ENCODE data around the gene KLHL3.

The KLHL3 gene

DNA sequence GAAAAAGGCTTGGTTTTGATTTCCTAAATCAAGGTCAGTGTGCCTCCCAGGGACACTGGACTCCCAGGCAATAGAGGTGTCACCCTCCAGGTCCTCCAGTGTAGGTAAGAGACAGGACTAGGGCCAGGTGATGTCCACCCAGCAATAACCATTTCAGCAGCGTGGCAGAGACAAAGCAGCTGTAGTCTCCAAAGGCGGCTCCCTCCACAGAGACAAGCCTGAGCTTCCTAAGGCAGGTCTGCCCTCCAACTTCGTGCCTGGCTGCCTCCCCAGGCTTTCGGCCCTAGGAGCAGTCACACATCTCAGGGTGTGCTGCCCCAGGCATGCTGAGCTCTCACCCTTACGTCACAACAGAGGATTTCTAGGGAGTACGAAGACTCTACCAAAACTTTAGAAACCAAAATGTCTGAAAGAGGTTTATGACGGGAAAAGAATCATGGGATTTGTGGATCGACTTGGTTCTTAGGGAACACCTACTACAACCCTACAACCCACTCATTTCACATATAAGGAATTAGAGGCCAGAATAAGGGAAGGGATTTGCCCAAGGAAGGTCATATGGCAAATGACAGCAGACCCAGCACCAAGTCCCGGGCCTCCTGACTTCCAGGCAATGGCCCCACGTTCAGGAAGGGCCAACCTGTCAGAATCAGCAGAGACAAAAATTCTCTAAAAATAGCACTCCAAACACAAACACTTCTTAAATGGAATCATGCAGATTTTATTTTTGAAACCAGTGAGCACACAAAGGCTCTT is 105.5 kb downstream of the KLHL3 start:
- no peak for DNase-seq

DNA sequence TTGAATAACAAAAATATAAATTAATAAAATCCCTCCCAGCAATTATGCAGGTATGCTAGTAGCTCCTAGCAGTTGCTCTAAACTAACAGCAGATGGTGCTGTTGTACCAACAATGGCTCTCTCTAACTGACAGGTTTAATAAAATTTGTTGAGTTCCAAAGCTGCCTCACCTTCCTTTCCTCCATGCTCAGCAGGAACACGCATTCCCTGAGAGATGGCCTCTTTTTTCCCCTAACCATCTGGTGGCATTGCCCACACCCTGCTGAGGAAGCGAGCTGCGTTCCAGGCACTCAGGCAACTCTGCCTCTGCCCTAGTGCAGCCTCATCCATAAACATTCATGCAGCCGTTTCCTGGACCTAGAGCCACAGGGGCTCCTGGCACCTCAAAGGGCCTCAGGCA is 106.2 kb downstream of the KLHL3 start:
- peak; percentile 65 for DNase-seq

DNA sequence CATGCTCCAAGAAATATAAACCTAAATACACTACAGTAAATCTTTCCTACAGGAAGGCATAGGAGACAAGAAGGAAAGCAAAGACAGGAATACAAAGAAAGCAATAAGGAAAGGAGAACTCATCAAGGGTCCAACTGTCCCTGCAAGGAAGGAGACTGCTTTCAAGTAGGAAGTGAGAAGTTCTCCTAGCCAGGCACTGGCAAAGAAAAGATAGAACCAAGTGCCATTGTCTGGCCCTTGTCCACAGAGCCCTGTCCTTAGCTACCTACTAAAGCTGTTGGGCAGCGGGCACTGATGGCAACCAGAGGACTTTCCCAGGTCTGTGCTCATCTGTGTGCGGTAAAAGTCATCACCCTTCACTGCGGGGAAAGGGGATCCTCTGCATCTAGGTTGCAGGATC is 108.2 kb downstream of the KLHL3 start:
- no peak for DNase-seq

DNA sequence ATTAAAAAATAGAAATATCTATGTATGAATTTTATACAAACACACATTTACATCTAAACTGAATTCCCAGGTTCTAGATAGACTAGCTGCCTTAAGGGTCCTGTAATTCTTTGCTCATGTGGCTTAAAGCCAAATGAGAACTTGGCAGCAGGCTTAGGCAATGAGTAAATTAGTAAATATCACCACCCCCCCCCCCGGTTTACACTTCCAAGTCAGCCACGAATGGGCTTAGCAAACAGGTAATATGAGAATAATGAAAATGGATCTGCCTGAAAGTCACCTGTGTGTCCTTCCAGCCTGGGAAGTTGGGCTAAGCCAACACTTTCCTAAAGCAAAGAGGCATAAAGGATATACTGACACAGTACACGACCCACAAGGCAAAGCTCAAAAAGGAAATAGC is 108.6 kb downstream of the KLHL3 start:
- no peak for DNase-seq

DNA sequence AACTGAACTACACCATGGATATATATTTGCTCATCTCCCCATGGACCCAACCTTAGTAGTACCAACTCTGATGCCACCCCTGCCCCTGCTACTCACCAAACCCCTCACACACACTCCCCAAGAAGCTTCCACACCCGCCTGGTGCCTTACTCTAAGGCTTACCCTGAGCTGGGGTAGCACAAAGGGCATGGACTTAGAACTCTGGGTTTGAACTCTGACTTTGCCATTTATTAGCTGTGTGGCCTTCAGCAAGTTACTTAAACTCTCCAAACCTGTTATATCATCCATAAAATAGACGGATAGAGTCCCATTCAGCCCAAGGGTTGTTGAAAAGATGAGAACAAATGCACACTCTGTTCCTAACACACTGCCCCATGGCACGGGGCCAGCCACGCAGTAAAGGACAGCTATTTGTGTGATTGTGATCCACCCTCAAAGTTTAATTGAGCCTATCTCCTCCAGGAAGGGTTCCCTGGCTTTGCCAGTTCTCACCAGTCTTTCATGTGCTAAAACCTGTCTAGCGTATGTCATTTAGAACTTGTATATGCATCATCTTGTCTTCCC is 111.0 kb downstream of the KLHL3 start:
- DNase-seq: no peak

DNA sequence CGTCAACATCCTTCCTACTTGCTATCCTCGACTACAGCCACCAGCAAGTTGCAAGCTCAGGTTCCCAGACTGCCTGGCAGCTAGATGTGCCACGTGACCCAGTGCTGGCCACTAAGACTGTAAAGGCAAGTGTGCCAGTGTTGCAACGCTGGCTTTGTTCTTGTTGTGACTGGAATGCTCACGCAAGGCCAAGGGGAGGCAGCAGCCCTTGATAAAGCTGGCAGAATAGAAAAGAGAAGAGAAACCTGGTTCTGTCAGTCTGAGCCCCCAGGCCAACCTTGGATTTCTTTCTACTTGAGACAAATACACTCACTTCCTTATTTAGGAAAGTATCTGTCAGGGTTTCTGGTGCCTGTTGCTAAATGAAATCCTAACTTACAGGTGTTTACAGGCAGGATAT is 113.0 kb downstream of the KLHL3 start:
- DNase-seq: no peak

DNA sequence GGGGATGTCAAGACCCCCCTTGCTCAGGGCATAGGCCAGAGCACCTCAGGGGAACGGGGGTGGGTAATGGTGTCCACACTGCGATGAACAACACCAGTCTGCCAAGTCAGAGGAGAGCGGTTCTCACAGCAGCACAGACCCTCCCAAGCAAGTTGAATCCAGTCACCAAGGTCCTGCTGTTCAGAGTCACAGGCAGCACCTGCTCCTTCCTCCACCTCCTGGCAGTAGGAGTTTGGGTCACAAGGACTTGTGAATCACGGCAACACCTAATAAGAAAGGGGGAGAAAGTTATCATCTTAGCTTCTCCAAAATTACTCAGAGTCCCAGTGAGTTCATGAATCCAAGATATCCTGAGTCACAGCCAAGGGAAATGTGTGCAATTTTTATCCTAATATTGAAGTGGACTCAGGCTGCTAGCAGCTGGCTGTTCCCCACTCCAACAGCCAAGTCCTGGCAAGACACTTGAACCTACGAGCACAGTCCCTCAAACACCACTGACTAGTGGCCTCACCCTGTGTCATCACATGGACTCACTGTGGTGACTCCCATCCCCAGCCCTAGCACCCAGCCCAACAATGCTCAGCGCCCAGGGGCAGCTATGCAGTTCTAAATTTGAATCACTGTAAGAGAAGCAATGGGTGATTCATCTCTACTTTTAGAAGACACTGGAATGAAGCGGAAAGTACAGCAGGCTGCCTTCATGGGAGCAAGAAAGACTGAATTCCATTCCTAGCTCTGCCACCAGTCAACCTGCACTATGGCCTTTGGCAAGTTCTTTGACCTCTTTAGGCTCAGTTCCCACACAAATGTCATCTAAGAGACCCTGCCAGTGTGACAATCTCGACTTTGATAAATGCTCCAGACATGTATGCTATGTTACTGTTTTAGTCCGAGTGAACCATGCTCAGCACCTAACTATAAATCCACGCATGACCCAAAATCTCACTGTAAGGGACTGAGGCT is 113.7 kb downstream of the KLHL3 start:
- peak; percentile 47 for DNase-seq

DNA sequence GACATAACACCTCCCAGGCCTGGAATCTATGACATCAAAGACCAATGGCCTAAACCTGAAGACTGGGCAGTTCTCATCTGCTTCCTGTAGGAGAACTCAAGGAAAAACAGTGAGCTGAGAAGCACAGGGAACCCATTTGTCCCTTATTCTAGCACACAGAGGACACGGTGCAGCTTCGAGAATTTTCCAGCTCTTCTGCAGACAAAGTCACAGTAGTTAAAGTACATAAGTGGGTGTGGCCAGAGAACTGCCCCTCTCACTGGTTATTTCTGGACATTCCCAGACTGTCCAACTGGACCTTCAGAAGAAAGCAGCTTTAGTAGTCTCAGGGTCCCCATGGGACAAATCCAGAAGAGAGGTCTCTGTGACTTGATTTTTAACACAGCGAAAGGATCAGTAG is 114.6 kb downstream of the KLHL3 start:
- DNase-seq: no peak

DNA sequence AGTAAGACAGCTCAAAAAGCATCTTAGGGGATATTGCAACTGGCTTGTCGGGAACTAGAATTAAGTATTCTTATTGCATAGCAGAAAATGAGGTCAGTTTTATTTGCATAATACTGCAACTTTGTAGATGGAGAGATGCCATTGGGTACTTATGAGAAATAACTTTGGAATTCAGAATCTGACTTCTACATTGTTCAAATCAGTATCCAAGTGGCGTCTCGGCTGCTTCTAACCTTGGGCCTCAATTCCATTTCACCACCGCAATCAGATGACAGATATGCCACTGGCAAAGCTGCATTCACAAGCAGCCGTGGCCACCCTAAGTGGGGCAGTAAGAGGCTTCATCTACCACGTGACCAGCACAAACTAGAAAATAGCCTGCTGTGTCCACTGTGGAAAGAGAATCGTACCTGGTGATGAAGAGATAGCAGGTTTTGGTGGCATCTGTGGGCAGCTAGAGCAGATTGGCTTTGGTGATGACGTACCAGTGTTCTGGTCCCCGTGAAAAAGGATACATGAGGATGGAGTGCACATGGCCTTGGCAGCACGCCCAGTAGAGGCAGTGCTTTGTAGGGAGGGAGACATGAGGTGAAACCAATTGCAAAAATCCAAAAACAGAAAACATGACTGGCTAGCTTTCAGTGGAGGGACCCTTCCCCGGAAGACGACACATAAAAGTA is 116.6 kb downstream of the KLHL3 start:
- peak; percentile 88 for DNase-seq

DNA sequence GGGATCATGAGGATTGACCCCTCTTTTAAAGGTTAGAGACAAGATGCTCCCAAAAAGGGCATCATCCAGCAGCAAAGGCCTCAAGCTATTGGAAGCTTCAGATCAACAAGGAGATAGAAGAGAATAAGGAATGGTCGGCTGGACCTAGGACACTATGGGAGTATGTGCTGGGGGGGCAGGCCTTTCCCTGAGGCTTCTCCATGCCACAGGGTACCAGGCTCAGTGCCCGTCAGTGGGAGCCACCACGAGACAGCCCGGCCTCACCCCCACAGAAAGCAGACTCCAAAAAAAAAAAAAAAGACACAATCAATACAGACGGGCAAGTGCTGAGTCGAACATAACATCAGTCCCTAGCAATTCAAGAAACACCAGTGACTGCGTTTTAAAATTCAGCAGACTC is 117.4 kb downstream of the KLHL3 start:
- DNase-seq: no peak

DNA sequence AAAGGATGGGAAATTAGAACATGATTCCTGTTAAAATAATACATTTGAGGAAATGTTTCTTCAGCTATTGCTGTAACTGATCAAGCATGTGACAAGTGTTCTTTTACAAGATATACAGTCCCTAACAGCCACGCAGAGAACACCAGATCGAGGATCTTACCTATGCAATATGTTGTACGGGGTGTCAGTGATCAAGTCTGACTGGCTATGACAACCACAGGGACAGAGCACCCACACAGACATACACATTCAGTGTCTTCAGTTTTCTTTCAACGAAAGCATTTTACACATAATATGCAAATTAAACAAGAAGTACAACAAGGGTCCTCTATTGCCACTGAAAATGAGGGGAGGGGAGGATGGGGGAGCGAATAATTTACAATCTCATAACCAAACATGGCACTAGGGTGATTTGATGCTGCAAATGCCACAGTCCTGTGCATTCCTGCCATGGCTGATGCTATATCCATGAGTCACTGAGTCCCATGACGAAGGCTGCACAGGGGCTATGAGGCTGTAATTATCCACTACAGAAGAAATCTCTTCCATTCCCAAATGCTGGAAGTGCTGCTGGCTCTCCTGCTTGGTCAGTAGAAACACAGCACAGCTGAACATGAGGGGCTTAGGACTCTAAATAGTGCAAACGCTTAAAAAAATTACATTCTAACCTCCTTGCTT is 118.2 kb downstream of the KLHL3 start:
- DNase-seq: peak; percentile 52

DNA sequence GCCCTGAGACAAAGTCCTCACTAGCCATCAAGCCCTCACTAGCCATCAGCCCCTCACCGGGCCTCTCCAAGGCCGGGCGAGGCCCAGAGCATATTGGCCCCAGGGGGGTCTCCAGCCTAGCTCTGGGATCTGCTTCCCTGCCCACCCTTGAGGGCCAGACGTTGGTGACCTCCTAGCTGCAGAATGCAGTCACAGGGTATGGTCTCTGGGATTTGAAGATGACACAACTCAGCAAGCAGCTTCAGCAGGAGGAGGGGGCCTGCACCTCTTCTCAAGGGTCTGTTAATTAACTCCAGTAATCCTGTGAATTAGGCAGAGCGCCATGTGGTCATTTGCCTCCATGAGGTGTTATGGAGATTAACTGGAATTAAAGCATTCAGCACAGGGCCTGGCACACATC is 119.8 kb downstream of the KLHL3 start:
- no peak for DNase-seq

DNA sequence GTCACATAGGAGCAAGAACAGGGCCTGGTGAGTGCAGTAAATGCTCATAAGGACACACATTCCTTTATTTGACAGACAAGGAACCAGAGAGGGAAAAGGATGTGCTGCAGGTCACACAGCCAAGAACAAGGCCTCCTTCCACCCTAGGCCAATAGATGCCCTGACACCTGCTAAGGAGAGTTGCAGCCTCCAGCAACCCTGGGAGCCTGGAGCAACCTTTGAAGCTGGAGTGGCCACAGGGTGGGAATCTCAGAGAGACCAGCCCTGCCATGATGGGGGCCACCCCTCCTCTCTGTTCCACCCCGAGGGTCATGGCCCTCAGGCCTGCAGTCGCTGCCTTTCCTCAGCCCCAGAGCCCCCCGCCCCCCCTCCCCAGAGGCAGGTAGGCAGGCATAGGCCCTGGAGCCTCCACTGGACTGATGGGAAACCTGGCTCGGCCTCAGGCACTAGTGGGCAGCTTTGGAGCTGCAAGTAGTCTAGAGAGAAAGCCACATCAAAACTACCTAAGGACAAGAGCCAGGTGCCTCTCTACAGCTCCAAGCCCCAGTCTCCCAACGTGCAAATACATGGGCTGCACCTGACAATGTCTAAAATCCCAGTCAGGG is 120.6 kb downstream of the KLHL3 start:
- DNase-seq: no peak

DNA sequence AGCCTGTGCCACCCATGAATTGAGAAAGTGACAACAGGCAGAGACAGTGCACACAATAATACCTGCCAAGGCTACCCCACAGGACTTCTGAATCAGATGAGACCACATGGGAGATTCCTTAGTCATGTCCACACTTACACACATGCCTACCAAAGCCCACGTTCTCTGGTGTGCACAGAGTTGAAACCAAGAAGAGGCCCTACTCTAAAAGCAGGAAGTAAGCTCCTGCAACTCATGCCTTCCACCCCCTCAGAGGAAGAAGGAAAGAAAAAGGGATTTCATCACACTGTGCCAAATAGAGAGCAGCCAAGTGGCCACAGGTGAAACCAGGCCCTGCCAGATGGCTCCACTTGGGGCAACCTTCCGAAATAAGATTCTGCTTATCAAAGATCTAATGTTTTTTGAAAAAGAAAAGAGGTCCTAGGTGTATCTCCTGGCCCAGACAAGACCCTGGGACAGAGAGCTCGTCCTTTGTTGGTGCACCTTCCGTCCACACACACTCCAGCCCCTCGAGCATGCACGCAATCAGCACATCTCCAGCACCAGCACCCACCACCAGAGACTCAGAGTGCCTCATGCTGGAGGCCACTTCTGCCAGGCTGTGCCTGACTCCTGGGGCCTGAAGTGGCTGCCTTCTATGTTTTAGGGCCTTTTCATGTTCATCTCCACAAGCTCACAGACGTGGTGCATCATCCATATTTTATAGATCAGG is 122.2 kb downstream of the KLHL3 start:
- DNase-seq: no peak

DNA sequence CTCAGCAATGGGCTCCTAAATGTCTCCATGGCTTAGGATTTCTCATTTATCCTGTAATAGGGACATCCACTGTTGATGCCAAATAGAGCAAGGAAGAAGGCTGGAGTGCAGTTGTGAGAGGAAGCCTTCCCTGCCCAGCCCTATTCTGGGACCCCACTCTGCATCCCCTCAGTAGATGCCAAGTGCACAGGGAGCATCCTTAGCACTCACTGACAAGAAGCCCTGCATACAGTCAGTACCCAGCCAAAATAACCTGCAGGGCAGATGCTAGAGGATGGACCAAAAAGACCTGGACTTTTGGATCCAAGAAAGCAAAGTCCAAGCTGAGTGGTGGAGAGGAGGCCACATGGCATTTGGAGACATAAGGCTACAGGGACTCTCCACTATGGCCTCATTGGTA is 123.3 kb downstream of the KLHL3 start:
- DNase-seq: no peak

DNA sequence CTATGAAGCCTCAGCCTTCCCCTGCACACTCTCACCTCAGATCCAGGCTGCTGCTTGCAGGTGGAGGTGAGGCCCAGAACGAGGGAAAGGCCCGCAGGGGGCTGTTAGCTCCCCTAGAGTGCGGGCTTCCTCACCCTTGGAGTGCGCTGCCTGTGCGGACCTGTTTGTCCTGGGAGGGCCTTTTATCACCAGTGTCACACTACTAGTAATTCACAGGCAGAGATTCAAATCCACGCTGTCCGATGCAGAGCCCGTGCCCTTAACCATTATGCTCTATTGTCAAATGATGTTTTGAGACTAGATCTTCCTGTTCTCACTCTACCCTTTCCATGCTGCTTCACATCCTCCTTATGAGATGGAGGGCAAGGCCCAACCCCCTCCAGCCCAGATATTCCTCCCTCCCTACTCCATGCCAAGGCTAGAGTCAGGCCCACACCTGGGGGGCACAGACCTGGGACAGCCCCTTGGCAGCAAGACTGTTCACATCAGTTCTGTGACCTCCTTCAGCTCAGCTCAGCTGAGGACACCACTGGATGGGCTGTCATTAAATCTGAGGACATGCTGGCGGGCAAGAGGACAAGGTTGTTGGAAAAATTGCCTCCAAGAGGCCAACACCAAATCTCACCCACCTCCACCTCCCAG is 124.0 kb downstream of the KLHL3 start:
- no peak for DNase-seq

DNA sequence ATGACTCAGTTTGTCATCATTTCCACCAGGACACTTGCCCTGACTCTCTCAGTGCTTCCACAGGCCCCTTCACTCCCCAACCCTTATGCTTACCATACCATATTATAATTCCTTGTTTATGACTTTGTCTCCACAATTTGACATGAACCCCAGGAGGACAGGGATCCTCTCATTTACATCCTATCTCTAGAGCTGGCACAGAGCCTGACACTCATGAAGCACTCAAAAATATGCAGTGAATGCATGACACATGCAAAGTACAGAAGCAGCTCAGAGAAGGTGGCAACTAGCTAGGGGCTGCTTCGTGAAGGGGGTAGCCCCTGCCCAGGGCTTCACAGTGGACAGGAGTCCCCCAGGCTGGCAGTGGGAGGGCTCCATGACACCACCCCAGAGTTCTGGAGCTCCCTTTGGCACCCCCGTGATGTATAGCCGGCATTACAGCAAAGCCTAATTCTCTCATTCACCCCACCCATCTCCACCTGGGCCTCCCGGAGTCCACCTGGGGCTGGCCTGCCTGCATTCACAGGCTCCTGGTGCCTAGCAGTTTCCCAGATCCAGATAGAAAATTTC is 124.8 kb downstream of the KLHL3 start:
- DNase-seq: peak; percentile 30

DNA sequence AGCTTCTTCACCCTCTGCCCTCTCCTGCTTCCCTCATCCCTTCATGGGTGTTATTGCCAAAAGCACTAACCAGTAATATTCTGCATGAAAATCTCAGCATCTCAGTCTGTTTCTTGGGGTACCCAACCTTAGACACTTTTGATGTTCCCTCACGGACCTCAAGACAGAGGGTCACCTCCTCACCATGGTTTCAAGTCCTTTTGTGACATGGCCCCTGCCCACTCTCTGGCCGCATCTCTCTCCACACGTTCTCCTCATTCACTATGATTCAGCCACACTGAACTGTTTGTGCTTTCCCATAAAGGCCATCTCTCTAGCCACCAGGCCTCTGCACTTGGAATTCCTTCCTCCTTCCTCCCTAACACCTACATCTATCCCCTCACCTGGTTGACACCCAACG is 125.3 kb downstream of the KLHL3 start:
- DNase-seq: no peak

DNA sequence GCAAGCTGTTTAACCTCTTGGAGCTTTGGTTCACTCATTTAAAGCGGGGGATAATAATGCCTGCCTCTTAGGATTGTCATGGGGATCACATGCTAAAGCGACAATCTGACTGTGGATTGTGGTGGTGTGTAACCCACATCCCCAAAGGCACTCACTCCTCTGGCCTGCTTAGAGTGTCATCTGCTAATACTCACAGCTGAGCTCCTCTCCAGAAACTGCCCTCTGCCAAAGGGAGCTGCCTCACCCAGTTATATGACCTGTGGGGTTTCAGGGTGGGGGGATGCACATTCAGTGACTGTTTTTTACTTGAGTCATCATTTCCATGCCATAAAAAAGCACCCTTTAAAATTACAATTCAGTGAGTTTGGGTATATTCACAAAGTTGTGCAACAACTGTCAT is 126.8 kb downstream of the KLHL3 start:
- DNase-seq: peak; percentile 70

DNA sequence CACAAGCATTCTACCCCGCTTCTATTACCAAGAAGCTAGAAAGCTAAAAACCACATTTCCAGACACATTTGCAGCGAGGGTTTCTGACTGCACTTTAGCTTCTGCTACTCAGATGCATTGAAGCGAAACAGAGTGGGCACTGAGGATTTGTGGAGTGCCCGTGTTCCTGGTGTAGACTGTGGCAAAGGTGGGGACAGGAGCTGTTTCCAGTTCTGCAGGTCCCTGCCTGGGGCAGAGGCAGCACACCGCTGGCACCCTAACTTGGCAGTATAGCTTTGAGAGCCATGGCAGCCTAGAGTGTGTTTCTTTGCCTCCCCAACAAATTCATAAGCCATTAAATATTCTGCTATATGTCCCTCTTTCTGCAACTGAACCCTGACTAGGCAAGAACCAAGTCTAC is 128.1 kb downstream of the KLHL3 start:
- DNase-seq: no peak

DNA sequence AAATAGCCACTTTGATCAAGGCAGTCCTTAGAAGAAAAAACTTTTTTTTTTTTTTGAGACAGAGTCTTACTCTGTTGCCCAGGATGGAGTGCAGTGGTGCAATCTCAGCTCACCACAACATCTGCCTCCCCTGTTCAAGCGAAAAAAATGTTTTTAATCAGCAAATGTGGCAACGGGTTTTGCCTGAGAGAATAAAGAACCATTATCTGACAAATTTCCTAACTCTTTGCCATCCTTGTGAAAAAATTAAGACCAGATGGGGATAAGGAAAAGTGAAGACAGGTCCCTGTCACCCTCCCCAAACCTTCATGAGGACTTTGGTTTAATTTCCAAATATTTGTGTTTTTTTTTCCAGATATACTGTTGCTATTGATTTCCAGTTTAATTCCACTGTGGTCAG is 129.5 kb downstream of the KLHL3 start:
- DNase-seq: no peak

Data from fibroblast of upper back skin (primary cell).